ENCODE results near the gene NEUROG3.

DNA sequence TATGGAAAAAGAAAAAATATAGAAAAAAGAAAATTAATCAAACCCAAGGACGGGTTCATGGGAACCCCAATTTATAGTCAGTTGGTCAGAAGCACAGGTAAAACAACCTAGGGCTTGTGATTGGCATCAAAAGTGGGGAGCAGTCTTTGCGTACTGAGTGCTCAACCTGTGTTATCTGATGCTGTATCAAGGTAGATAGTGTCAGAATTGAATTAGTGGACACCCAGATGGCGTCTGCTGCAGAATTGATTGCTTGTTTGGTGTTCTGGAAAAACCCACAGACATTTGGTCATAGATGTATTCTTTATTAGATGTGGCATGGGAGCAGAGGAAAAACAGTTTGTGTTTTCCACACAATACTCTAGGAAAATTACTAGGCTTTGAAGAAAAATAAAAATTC lies 39.6 kb downstream of the NEUROG3 start:
- TF ChIP-seq, protein P1, sequence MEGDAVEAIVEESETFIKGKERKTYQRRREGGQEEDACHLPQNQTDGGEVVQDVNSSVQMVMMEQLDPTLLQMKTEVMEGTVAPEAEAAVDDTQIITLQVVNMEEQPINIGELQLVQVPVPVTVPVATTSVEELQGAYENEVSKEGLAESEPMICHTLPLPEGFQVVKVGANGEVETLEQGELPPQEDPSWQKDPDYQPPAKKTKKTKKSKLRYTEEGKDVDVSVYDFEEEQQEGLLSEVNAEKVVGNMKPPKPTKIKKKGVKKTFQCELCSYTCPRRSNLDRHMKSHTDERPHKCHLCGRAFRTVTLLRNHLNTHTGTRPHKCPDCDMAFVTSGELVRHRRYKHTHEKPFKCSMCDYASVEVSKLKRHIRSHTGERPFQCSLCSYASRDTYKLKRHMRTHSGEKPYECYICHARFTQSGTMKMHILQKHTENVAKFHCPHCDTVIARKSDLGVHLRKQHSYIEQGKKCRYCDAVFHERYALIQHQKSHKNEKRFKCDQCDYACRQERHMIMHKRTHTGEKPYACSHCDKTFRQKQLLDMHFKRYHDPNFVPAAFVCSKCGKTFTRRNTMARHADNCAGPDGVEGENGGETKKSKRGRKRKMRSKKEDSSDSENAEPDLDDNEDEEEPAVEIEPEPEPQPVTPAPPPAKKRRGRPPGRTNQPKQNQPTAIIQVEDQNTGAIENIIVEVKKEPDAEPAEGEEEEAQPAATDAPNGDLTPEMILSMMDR (IDR thresholded peaks at IDR 0.05) = no peak
- TF ChIP-seq POLR2A (IDR thresholded peaks at IDR 0.05) = no peak
- no peak for TF ChIP-seq POLR2AphosphoS5 (IDR thresholded peaks at IDR 0.05)
